Inferior parietal cortex (tissue), 1 donor: ENCODE data around the gene GABRR1.
"Not testable (repeated sequence)": the region's sequence is repeated elsewhere in the genome, so short reads cannot be mapped to it uniquely, and the experiment has no call there.

Experiments used
- DNase-seq: peaks from one replicate; pipeline ENCODE4 v3.0.0-alpha.2; 2016; ENCODE audit errors: extremely low spot score

Gene GABRR1

DNA sequence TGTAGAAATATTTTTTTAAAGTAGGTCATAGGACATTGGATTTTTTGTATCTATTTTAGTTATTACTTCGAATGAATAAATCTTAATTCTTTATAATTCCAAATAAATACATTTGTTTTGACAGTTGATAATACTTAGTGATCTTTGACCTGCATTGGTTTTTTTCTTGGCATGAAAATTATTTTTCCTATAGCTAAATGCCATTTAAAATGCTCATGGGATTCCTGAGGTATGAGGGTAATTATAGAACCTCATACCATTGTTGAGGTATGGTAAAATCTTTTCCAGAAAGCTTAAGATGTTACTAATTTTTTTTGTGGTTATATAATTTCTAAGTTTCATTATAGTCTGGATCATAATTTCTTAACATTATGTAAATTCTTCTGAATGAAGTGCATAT, 63.0 kb downstream of the GABRR1 start:
- DNase-seq = no peak

DNA sequence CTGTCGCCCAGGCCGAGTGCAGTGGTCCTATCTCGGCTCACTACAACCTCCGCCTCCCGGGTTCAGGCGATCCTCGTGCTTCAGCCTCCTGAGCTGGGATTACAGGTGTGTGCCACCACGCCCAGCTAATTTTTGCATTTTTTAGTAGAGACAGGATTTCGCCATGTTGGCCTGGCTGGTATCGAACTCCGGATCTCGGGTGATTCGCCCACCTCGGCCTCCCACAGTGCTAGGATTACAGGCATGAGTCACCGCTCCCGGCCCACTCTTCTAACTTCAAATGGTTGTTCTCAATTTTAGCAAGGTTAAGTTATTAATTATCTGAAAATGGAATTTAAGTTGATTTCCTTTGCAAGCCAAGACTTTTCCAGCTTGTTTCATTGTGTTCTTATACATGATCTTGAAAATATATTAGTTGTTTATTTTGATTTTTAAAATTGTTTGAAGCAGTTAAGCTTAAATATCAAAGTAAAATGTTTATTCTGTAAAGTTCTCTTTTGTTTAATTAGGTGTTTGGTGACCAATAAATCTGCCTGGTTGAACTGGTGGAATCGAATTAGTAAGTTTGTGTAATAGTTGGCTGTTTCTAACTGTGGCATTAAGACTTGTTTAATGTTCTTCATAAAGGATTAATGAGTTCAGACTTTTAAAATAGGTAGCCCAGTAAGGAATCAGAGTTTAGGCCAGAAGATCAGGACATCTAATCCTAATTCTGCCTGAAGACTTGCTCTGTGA, 69.0 kb downstream of the GABRR1 start:
- DNase-seq = no peak

DNA sequence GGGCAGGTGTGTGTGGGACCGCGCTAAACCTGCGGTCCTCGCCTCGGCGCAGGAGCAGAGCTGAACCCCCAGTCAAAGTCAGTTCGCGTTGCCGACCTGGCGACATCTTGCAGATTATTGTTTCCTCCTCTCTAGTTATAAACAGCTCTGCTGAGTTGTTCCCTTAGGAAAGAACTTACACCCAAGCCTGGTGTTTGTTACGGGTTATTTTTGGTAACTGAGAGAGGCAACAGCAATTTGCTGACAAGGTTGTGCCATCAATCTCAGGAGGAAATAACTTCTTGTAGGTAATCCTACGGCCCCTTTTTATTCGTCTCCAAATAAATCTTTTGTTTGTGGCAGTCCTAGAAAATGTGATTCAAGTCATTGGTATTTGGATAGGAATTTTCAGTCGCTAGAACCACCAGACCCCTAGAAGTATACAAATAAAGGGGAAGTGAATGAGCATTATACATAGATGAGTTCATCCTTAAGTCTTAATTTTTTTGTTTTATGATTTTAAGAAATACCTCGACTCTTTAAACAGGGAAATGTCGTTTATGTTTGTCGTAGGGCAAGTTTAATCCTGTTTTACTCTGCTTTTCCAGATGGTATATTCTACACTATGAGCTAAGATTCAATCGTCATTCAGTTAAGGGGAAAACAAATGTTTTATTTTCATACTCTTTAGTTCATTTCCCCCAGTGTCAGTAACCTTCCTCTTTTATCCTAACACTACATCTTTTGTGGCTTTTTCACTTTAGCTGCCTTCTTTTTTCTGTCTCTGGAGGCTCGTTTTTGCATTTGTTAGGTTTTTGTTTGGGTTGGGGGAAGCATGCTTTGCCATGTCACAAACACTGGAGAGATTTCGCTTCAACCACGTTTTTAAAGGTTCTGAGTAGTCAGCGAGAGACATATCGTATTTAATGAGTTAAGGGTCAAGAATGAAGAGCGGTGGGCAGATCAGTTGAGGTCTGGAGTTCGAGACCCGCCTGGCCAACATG, 70.1 kb downstream of the GABRR1 start:
- DNase-seq = no peak

DNA sequence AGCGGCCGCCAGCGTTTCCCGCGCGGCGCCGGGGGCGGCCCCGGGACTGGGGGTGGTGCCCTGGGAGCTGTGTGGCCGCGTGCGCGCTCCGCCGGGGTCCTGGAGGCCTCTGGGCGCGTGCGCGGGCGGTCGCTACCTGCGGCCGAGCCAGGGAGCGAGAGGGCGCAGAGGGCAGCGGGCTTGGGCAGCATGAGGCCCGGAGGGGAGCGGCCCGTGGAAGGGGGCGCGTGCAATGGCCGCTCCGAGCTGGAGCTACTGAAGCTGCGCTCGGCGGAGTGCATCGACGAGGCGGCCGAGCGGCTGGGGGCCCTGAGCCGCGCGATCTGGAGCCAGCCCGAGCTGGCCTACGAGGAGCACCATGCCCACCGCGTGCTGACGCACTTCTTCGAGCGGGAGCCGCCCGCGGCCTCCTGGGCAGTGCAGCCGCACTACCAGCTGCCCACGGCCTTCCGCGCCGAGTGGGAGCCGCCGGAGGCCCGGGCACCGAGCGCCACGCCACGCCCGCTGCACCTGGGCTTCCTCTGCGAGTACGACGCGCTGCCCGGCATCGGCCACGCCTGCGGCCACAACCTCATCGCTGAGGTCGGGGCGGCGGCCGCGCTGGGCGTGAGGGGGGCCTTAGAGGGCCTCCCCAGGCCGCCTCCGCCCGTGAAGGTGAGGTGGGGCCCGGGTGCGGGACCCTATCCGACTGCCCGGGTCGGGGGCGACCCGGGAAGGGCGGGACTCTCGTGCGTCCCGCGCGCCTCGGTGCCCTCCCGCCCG, 71.0 kb downstream of the GABRR1 start, which contains the start of gene PM20D2:
Gene PM20D2 (plus strand): TSS at position 100 of the 762 bp plus-strand sequence. CDS start 90 bp downstream, at position 190.
- DNase-seq = no peak

DNA sequence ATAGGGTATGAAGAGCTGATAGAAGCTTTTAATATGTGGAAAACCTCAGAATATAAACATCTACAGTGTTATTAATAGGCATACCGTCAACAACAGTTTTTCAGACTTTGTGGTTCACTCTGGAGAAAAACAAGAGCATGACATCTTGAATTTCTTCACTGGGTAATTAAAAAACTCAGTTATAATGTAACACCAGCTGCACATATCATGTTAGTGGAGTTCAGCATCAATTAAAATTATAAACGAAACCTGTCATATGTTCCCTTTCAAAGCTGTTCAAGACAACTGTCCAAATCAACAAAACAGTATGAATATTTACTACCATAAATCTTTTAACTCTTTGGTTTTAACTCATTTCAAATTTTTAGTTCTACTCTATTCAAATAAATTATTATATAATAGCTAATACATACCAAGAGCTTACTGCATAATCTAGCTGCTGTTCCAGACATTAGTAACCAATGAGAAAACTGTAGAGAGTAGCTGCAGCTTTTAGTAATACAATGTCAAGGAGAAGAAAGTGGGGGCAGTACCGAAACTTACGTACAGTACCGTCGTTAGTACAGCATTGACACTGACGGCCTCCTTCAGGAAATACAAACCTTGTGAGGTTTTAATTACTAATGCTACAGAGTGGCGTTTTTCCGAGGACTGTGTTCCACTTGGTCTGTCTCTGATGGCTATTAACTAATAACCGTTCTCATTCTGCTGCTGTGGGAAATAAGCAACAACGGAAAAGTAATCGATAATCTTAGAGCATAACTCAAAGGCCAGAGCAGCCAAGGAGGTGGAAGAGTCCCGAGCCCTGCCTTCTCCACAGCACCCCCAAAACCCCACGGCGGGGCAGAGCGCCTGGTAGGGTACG, 71.8 kb downstream of the GABRR1 start:
- peak; percentile 39 for DNase-seq

DNA sequence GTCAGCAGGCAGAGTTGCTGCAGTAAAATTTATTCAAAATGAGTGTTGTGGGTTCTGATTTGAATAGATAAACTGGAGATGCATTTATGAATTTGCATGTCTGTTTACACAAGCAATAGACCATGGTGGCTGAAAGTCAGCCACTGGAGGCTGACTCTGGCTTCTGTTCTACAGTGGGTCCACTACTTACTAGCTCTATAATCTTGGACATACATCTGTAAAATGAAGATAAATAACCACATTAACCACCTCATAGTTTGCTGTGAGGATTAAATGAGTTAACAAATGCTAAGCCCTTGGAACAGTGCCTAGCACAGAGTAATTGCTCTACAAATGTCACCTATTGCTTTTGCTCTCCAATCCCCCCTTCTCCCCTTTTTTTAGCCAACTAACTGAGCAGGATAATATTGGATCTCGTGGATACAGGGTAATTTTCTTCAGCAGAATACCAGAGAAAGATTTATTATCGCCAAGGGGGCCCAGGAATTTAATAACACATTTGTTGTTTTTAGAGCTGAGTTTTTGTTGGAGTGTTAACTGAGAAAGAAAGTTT, 72.7 kb downstream of the GABRR1 start:
- DNase-seq = no peak

DNA sequence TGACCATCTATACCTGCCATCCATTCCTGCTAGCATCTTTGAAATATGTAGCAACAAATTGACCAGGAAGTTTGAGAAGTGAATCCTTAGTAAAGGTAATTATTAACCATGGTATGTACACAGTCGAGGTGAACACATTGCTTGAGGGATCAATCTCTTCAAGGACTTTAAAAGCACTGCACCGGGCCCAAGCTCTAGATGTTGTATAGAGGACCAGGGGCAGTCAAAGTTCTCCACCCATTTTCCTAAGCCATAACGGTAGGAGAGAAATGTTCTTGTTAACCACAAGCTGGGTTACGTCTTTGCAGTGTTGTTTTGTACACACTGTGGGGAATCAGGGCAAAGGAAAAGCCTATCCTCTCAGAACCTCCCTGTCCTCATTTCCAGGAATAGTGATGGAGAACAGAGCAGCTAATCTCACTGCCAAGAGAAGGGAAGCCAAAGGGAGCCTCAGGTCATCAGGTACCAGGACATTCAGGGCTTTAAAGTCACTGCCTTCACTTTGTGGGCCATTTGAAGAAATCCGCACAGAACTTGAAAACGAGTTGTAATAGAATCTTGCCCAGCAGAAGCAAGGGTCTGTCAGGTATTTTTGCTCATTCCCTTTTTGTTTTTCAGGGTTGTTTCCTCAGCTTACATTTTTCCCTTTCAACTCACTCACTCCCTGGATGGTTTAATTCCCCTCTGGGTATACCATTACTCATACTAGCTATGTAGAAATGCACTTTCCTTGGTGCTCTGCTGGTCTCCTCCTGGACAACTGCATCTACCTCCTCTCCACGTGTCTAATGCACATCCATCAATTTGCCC, 76.6 kb downstream of the GABRR1 start:
- DNase-seq = no peak

DNA sequence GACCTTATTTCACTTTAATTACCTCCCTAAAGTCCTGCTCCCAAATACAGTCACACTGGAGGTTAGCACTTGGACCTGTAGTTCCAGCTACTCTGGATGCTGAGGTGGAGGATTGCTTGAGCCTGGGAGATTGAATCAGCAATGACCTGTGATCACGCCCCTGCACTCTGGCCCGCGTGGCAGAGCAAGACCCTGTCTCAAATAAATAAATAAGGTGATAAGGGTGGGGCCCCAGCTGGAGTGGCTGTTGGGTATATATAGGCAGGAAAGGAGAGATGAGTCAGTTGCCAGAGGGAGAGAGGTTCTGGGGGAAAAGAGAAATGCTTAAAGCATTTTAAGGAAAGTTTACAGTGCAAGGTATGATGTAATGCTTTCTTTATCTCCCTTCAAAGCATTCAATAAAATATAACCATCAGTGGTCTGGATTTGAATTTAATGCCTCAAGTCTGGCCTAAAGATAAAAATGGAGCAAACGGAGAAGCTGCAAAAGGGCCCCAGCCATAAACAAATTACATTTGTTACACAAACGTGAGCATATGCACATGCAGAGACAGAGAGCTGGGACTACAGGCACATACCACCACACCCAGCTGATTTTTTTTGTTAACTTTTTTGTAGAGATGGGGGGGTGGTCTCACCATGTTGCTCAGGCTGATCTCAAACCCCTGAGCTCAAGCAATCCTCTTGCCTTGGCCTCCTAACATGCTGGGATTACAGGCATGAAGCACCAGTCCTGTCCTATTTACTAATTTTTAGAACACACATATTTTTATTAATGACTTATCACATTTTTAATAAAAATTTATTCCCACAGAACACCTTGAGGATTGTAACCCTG, 77.4 kb downstream of the GABRR1 start:
- DNase-seq = no peak

DNA sequence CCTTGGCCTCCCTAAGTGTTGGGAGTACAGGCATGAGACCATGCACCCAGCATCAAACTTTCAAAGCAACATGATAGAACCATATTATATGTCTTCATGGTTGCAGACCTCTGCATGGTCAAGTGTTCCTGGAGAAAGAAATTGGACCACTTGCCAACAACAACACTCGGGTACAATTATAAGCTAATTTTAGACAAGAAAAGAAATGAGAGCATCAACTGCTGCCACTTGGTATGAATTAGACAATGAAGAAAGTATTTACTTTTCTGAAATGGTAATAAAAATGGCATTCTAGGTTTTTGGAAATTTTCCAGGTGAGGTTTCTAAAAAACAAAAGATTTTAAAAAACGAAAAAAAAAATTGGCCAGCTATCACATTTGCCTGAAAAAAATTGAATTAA, 79.0 kb downstream of the GABRR1 start:
- DNase-seq = no peak

DNA sequence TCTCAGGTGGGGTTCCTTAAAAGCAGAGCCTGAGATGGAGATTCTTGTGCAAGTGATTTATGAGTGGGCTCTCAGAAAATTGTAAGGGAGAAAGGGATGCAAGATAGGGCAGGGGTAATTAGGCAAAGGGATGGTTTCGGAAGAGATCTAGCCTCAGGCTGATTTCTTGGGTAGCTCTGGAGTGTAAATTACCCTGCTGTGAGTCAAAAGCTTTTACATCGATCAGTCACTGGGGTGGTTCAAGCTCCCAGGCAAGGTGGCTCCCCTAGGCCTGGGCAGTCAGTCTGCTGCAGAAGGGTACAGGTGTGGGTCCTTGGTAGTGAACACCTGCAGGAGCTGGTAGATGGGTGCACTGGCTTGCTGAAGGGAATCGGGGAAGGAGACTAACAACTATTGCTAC, 82.4 kb downstream of the GABRR1 start:
- DNase-seq = no peak

DNA sequence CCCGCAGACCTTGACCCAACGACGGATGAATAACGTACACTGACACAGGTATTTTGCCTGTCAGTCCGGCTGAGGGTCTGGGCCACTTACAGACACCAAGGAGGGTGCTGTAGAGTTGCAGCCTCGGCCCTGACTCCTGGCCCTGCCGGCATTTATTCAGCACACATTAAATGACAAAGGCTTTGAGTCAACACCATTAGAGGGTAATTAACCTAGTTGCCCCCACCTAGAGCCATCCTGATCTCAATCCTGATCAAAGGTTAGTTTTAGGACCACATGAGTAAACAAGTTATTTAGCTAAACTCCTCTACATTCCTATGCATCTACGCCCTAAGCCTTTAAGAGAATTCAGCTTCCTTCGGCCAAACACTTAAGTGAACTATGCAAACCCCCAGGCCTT, 83.2 kb downstream of the GABRR1 start:
- no peak for DNase-seq

DNA sequence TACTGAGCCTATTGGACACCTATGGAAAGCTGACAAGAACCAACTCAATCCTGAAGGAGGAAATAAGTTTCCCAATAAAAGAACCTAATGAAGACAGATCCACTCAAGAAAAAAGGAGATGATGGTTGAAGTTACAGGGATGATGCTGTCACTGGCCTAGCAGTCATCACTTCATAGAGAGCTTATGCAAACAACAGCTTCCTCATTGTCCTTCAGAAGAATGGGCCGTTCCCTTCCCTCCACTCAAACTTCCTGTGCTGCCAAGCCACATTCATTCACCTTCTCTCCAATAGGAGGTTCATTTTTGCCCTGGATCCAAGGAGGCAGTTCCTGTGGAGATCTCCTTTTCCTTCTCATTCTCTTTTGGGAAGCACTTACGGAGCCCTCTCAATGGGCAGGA, 85.1 kb downstream of the GABRR1 start:
- DNase-seq = no peak

DNA sequence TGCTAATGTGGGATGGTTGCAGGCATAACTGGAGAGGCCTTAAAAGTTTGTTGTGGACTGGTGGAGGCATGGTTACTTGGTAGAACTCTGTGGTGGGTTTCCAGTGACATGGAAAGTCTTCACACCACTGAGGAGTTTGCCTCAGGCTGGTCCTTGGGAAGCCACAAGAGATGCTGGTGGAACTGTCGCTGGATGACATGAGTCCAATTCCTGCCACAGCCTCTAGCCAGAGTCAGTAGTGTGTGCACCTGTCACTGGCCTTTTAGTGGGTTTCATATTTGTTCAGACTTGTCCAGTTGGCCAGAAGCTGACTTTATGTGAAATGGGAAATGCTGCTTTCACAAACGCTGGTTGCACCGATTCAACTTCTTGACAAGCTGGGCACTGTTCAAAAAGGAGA, 85.6 kb downstream of the GABRR1 start:
- no peak for DNase-seq

DNA sequence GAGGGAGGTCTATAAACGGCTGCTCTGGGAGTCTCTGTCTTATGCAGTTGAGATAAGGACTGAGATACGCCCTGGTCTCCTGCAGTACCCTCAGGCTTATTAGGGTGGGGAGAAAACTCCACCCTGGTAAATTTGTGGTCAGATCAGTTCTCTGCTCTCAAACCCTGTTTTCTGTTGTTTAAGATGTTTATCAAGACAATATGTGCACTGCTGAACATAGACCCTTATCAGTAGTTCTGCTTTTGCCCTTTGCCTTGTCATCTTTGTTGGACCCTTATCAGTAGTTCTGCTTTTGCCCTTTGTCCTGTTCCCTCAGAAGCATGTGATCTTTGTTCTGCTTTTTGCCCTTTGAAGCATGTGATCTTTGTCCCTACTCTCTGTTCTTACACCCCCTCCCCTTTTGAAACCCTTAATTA, 88.9 kb downstream of the GABRR1 start:
- DNase-seq = not testable (repeated sequence)
